NK-92 treated with Interleukin-12 subunit alpha and Interleukin-12 subunit beta, amount 100 ng/mL, for 24 hours (cell line): ENCODE measurements around the gene EMC8.
"Not testable (repeated sequence)": the region's sequence is repeated elsewhere in the genome, so short reads cannot be mapped to it uniquely, and the experiment has no call there.

Source experiments
- DNase-seq: peaks from one replicate; lab custom pipeline; 2025; lab: John Stamatoyannopoulos, UW

The EMC8 gene

DNA sequence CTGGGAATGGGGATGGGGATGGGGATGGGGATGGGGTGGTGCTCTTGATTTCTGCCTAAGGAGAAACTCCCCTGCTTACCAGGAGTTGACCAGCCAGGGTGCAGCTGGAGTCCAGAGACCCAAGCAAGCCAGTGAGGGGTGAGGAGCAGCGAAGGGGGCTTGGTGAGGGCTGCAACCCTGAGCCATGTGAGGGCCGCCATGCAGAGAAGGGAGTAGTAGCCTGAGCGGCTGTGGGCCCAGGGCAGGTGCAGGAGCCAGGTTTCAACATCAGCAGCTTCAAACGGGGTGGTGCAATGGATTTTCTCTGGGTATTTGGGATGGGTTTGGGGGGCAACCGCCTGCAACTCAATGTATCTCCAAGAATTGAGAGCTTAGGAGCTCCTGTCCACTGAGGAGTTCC lies 35.4 kb upstream of the EMC8 start:
- no peak for DNase-seq

DNA sequence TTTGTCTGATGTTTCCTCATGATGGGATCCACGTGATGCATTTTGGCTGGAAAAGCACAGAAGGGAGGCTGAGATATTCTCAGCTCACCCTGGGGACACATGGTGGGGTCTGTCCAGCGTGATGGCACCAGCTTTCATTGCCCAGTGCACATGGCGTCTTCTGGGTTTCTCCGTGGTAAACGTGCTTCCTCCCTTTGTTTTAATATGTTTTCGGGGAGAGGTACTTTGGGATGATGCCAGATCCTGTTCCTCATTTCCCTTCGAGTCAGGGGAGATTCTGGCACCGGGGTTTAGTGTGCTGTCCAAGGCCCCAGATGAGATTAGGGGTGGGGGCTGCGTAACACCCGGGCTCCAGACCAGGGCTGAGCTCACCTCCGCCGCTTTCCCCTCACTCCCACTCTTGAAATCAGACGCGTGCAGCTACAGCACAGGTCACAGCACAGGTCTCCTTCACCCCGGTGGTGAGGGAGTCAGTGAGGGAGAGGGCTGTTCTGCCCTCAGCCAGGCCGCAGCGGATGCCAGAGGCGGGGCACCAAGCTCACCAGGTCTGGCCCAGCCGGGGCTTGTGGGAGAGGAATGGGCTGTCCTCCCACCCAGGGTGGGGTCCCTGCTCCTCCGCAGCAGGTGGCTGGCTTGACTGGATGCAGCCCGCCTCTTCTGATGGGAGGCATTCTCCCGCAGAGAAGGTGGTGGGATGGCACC lies 34.0 kb upstream of the EMC8 start:
- DNase-seq = no peak

DNA sequence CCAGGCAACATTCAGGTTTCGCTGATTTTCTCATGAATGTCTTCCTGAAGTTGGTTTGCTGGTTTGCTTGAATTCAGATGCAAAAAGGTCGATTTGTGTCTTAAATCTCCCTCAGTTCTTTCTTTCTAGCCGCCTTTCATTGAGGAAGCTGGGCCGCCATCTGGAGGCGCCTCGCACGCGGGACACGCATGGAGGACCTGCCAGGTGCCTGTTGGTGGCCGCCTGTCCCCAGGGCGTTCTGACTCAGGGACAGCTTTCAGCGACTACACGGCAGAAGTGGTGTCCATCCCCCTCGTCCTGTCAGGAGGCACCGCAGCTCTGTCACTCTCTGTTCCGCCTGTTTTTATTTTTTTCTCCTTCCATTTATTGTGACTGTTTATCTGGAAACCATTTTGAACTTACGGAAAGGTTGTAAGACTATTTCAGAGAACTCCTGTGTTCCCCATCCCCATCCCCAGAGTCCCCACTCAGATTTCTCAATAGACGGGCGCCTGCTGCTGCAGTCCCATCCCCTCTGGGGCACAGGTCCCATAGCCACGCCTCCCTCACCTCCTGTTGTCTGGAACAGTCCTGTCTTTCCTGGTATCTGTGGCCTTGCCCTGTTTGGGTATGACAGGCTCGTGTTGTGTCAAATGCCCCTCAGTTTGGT lies 33.4 kb upstream of the EMC8 start:
- no peak for DNase-seq

DNA sequence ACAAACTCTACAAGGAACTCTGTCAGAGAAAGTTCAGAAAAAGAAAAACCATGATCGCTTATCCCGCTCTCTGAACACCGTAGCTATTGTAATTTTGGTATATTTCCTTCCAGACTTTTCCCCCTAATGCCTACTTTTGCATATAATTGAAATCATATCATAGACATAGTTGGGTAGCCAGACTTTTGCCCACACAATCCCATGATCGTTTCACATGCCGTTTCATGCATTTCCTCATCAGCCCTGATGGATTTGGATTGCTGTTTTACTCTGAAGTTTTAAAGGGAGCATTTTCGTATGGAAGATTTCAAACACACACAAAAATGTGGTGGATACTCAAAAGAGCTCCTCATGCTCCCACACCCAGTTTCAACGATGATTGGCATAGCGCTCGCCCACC lies 31.5 kb upstream of the EMC8 start:
- no peak for DNase-seq

DNA sequence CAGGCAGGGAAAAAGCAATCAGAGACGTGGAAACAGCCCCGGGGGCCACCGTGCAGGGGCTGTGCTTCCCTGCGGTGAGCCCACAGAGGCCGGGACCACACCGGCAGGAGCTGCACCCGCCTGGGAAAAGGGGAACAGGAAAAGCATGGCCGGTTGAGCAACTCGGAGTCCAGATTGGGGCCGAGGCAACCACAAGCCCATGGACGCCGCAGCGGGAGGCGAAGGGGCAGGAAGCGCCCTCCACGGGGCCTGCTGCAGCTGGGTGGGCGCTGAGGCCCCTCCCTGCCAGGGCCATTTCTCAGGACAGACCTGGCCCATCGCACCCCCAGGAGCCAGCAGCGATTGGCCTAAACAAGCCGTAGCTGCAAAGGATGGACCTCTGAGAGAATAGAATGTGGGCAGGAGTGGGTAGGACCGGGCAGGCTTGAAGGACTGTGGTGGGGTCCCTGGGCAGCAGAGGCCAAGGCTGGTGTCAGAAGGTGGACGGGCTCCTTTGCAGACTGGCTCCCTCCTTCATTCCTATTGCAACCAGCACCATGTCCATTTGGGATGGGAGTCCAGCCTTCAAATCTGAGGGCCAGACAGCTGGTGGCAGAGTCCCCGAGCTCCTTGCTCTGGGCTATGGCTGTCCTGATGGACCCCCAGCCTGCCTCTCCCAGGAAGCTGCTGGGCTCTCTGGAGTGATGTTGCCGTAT lies 30.6 kb upstream of the EMC8 start:
- no peak for DNase-seq

DNA sequence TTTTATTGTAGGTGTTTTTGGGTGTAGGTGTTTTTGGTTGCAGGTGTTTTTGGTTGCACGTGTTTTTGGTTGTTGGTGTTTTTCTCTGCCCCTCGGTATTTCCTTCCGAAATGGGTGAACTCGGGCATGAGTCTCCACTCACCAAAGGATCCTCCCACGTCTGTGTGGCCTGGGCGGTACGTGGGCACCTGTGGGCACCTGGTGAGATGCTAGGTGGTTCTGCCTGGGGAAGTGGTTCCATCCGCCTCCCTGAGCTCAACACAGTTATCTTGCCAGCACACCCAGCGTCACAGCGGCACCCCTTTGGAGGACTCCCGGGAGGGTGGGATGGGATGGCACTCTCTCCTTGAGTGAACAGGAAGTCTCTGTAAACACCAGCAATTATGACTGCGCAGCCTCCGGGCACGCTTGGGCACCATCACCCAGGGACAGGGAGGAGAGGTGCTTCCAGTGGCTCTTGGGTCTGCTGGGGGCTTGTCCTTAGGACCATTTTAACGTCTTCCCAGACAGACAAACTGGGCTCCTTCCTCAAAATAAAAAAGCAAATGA lies 29.9 kb upstream of the EMC8 start:
- no peak for DNase-seq

DNA sequence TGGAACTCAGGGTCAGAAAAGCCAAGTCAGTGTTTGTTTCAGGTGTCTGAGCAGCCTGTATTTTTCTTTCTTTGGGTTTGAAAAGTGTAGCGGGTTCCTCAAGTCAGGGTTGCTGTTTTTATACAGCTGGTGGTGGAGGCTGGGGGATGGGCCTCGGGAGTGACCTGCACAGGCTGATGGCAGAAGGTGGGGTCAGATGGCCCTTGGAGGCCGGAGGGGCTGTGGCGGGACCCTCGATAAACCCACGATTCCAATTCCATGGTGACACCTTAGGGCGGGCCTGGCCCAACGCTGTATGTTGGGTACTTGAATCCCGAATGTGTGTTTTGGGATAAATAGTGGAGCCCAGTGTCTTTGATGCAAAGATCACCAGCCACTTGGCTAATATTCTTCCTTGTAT lies 28.8 kb upstream of the EMC8 start:
- DNase-seq = no peak

DNA sequence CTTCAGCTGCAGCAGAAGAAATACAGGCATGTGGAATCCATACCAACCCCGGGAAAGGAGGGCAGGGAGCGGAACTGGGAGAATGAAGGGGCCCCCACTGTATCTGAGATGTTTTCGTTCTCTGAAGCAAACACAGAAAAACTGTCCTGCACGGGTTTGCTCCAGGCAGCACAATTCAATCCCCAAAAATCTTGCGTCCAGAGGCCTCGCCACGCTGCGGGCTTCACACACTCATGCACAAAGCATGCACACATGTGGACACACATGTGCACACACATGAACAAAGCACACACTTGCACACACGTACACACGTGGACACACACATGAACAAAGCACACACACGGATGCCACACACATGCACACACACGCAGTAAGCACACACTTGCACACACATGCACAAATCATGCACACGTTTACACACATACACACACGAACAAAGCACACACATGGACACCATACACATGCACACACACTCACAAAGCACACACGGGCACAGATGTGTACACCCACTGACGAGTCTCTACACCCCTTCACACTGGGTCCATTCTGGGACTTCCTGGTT lies 27.4 kb upstream of the EMC8 start:
- DNase-seq = no peak

DNA sequence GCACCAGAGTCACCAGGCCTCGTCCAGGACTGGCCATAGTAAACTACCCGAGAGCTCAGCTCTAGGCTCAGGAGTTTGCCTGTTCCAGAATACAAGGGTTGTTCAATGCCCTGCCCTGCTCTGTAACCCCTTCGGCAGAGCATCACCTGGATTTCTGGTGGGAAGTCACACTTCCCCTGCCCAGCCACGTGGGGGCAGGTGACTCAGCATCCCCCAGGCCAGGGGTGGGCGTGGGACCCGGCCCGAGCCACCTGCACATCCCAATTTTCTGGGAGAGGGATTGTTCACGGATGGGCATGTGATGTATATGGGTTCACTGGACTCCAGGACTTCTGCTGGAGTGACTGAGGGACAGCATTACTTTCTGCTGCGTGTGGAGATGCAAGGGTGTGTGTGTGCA lies 26.0 kb upstream of the EMC8 start:
- DNase-seq = no peak

DNA sequence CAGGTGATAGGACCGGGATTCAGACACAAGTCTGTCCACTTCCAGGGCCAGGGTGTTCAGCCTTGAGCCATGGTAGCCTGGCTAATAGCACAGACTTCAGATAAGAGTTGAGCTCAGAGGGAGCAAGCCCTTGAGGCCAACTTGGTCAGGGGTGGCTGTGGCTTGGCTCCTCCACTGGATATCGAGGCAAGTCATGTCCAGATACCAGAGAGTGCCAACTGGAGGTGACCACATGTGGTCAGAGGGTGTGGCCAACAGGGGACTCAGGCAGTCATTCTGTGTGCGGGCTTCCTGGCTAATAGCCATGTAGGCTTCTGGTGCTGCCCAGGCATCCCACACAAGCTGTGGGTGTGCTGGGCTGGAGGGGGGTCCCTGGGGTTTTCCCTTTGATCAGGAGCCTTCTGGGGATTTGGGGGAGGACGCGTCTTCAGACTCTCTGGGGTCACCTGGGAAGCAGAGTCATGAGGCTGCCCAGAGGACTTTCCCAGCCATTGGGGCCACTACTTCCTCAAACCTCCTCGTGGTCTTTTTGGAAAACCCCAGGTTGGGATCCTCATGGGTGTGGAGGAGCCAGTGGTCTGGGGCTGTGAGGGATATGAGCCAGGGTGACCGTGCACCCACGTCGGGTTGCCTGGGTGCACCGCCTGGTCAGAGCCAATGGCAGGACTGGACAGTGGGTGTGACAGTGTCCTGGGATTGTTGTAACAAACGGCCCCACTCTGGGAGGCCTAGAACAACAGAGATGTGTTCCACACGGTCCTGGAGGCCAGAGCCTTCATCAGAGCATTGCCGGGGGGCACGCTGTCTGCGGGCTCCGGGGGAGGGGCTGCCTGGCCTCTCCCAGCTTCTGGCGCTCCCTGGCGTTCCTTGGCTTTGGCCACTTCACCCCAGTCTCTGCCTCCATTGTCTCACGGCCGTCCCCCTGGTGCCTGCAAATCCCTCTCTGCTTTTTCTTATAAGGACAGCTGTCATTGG lies 25.1 kb upstream of the EMC8 start:
- no peak for DNase-seq

DNA sequence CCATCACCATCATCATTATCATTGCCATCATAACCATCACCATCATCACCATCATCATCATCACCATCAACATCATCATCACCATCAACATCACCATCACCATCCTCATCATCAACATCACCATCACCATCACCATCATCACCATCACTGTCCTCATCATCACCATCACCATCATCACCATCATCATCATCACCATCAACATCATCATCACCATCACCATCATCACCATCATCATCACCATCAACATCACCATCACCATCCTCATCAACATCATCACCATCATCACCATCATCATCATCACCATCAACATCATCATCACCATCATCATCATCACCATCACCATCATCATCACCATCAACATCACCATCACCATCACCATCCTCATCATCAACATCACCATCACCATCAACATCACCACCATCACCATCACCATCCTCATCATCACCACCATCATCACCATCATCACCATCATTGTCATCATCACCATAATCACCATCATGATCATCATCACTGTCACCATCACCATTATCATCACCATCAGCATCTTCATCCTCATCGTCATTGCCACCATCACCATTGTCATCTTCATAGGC lies 24.1 kb upstream of the EMC8 start:
- DNase-seq = no peak

DNA sequence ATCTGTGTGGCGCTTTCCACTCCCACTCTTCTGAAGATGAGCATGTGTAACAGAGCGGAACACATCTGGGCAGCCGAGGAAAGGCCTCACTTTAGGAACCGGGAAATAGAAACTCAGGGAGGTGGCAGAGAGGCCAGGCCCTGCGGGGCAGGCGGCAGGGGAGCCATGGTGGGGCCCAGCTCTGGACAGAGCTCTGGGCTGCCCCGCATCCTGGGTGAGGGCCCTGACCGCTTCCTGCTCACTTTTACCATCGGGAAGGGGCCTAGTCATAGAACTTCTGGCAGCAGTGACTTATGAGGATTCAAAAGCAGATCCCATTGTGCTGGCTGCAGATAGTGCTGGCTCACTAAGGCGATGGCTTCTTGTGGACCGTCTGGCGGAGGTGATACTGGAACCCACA lies 22.8 kb upstream of the EMC8 start:
- no peak for DNase-seq

DNA sequence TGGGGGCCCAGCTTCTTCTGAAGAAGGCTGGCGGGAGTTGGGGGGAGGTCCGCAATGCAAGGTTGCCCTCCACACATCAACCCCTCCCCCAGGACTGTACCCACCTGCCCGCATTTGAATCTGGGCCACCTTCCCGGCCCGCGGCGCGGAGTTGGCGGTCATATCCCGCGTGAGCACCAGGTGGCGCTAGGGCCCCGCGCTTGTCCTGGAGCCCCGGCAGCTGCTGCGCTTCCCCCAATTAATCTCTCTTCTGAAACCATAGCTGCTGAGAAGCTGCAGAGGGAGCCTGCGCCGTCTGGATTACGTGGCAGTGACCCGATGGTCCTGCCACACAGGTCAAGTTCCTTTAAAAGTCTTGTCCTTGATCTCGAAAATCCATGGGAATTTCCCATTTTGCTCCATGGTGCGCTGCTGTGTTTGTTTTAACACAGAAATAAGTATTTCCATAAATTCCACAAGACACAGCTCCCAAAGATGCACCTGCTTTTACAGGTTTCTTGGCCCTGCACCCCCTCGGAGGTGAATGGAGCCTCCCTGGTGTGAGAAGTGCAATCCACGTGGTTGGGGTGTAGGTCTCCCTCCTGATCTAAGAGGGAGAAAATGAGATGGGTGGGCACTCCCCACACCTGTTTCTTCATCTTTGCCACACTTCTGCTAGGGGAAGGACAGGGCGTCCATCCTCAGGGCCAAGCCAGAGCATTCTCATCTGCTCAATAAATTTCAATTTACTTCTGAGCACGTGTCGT lies 22.2 kb upstream of the EMC8 start:
- DNase-seq = peak; percentile 70

DNA sequence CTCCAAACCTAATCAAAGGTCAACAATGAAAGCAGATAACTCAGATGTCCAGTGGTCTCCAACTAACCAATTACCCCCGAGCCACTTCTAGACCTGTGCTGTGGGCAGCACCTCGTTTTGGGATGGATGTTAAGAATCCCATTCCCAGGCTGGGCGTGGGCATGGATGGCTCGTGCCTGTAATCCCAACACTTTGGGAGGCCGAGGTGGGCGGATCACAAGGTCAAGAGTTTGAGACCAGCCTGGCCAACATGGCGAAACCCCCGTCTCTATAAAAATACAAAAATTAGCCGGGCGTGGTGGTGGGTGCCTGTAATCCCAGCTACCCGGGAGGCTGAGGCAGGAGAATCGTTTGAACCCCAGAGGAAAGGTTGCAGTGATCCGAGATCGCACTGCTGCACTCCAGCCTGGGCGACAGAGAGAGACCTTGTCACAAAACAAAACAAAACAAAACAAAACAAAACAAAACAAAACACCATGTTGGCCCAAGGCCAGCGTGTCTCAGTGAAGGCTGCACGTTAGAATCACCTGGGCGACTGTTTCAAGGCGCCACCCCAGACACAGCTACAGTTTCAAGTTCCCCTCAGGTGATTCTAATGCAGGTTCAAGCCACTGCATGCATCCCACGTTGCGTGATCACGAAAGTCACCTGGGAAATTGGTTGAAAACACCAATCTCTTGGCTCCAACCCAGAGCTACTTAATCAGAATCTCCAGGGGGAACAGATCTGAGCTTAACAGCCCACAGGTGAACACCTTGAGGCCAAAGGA lies 21.4 kb upstream of the EMC8 start:
- no peak for DNase-seq

DNA sequence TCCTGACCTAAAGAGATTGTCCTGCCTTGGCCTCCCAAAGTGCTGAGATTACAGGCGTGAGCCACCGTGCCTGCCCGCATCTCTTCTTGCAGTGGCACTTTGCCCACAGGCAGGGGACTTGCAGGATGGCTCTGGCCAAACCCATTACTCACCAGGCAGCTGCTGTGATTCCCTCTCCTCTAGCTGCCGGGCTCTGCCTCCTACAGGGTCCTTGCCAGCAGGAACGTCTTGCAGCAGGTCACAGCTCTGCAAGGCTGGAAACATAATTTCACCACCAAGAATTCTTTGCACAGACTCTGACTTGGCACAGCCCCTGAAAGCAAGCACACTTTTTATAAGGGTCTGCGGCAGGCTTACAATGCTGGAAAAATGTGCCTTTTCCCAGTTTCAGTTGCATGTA lies 20.4 kb upstream of the EMC8 start:
- DNase-seq = no peak

DNA sequence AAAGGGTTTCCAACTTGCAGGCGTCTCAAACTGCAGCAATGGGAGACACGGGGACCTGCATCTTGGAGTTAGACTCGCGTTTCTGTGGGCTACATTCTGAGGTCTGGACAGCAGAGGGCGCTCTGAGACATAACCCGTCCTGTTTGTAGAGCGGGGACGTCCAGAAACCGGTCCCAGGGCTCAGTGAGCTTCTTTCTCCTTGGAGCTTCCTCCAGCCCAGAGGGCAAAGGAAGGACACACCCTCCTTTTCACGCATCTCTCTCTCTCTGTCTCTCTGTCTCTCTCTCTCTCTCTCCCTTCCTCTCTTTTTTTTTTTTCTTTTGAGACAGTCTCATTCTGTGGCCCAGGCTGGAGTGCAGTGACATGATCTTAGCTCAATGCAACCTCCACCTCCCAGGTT lies 19.9 kb upstream of the EMC8 start:
- peak; percentile 57 for DNase-seq

DNA sequence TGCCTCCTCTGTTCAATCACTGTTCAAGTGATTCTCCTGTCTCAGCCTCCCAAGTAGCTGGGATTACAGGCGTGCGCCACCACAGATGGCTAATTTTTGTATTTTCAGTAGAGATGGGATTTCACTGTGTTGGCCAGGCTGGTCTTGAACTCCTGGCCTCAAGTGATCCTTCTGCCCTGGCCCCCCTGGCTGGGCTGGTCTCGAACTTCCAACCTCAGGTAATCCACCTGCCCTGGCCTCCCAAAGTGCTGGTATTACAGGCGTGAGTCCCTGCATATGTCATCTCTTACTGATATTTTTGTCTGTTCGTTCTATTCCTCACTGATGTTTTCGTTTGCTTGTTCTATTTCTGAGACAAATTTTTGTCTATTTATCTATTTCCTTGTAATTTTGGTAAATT lies 17.9 kb upstream of the EMC8 start:
- DNase-seq = not testable (repeated sequence)

DNA sequence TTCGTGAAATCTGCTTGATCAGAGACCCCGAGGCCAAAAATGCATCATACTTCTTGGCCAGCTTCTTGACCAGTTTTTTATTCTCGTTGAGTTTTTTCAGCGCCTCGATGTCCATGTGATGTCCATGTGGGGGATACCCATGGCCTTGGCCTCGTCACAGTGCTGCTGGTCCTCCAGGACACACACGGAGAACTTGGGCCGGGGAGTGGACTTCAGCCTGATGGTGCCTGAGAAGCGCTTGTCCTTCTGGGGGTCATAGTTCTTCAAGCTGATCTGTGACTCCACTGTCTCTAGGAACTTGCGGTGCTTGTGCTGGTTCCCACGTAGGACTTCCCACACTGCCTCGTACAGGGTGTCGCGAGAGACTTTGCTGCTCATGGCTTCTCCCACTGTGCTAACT lies 16.8 kb upstream of the EMC8 start:
- no peak for DNase-seq

DNA sequence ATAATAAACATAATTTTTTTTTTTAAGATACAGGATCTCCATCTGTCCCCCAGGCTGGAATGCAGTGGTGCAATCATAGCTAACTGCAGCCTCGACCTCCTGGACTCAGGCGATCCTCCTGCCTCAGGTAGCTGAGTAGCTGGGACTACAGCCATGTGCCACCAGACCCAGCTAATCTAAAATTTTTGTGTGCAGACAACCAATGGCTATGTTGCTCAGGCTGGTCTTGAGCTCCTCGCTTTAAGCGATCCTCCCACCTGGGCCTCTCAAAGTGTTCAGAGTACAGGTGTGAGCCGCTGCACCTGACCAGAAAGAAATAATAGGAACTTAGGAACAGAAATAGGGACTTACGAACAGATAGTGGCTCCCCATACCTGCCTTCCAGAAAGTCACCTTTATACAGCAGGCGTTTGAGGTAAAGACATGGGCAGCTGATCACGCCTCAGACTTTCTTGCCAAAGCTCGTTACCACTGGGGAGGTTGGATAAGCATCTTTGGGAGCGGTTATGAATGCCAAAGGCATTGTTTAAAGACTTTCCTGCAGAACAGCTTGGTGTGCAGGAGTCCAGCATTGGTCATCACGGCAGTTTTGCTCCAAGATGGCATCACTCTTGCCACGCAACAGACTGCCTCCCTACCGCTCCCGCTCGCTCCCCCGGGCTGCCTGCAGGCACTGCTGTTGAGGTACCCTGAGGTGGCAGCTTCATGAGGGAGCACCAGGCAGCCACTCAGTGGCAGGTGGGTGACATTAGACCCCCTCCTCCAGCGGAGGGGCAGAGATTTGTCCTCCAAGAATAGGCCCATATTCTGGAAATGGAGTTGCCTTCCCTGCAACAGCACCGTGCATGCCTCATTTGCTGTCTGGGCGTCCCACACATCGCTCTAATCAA lies 13.7 kb upstream of the EMC8 start:
- DNase-seq = no peak
